HFFc6 (cell line): ENCODE results near the gene CHST11. TPM values are rescaled to one million over a fixed set of nuclear protein-coding genes. Genes with fewer than 3 reads are reported as not detected.

Source experiments
- DNase-seq: peaks from one replicate; pipeline ENCODE4 v3.0.0-alpha.2; 2018
- H3K27ac Mint-ChIP-seq: 2 replicates; pipeline ENCODE4 v1.8.0; 2020; ENCODE audit warnings: mild to moderate bottlenecking, mixed read lengths
- H3K27me3 Mint-ChIP-seq: 2 replicates; pipeline ENCODE4 v1.8.0; 2021; ENCODE audit warnings: mild to moderate bottlenecking, moderate library complexity, mixed read lengths; ENCODE audit not compliant: insufficient read depth
- H3K36me3 Mint-ChIP-seq: 2 replicates; pipeline ENCODE4 v1.8.0; 2021; ENCODE audit warnings: low read depth, mixed read lengths
- H3K4me1 Mint-ChIP-seq: 2 replicates; pipeline ENCODE4 v1.8.0; 2020; ENCODE audit warnings: low read depth, mixed read lengths
- H3K4me3 Mint-ChIP-seq: 2 replicates; pipeline ENCODE4 v1.8.0; 2020; ENCODE audit warnings: mild to moderate bottlenecking, moderate library complexity, mixed read lengths
- H3K9me3 Mint-ChIP-seq: 2 replicates; pipeline ENCODE4 v1.8.0; 2020; ENCODE audit warnings: mild to moderate bottlenecking, mixed read lengths
- total RNA-seq, 6 experiments: library from RNA; stranded (reverse); fragmentation: NEBNext Ultra II Directional; extraction: Animal tissue kit (Norgen Biotek cat#: 25700); gene quantifications; 2 replicates in 1 of 6; 3 replicates in 5 of 6; pipeline ENCODE4 v1.2.3, GENCODE V29; 2021
- TF ChIP-seq, protein P1 (sequence below): fragments of 200-600 bp; sonication (generic); IDR thresholded peaks from 2 replicates; pipeline ENCODE4 v1.5.0; 2021; ENCODE audit warnings: antibody characterized with exemption, mild to moderate bottlenecking

Gene CHST11
- total RNA-seq, 6 experiments from 2014 or later = 2.4 to 4.3 (median 3.8) TPM

DNA sequence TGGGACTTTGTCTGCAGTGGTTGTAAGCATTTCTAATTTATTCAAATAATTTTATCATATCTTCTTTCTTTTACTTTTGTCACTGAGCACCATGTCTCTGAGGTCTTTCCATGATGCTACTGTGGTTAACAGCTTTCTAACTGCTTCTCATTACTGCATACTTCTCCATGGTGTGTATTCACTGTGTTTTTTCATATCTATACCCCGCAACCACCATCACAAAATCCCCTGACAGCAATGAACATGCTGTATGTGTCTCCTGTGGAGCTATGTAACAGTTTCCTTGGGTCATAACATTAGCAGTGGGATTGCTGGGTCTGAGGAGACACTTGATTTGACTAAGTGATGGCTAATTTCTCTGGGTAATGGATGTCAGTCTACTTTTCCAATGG is 29.2 kb upstream of the CHST11 start:
- H3K4me3 Mint-ChIP-seq = no peak overlapping the region
- no peaks in the 10 kb centered on the region for H3K9me3 Mint-ChIP-seq
- DNase-seq = no peak
- TF ChIP-seq, protein P1, sequence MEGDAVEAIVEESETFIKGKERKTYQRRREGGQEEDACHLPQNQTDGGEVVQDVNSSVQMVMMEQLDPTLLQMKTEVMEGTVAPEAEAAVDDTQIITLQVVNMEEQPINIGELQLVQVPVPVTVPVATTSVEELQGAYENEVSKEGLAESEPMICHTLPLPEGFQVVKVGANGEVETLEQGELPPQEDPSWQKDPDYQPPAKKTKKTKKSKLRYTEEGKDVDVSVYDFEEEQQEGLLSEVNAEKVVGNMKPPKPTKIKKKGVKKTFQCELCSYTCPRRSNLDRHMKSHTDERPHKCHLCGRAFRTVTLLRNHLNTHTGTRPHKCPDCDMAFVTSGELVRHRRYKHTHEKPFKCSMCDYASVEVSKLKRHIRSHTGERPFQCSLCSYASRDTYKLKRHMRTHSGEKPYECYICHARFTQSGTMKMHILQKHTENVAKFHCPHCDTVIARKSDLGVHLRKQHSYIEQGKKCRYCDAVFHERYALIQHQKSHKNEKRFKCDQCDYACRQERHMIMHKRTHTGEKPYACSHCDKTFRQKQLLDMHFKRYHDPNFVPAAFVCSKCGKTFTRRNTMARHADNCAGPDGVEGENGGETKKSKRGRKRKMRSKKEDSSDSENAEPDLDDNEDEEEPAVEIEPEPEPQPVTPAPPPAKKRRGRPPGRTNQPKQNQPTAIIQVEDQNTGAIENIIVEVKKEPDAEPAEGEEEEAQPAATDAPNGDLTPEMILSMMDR = no peak
- no peaks in the 10 kb centered on the region for H3K36me3 Mint-ChIP-seq
- H3K27me3 Mint-ChIP-seq = peaks cover 54% of the 10 kb centered on the region
- H3K27ac Mint-ChIP-seq = no peak overlapping the region
- H3K4me1 Mint-ChIP-seq = peaks cover 20% of the 10 kb centered on the region

DNA sequence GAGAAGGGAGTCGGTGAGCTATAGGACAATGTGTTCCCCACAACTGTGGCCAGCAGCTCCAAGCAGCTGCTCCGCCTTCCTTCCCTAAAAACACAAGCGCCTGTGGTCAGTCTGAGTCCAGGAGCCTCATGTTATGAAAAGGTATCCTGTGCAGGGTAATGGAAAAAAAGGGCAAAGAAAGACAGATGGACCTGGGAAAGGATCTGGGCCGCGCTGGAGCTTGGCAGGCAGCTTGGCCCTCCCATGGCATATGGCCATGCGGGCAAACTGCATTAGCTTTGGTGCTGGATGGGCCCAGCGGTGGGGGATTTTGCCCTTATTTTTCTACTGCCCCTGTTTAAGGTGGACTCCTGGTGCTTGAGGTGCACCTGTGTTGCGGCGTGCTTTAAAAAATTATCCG is 23.7 kb upstream of the CHST11 start:
- TF ChIP-seq, protein P1 = no peak
- Mint-ChIP-seq H3K27me3 (peaks cover 58% of the 10 kb centered on the region), H3K9me3 (no peaks in the 10 kb centered on the region), H3K4me3 (no peak overlapping the region), H3K27ac (no peak overlapping the region), H3K4me1 (no peaks in the 10 kb centered on the region), H3K36me3 (no peaks in the 10 kb centered on the region)
- no peak for DNase-seq

DNA sequence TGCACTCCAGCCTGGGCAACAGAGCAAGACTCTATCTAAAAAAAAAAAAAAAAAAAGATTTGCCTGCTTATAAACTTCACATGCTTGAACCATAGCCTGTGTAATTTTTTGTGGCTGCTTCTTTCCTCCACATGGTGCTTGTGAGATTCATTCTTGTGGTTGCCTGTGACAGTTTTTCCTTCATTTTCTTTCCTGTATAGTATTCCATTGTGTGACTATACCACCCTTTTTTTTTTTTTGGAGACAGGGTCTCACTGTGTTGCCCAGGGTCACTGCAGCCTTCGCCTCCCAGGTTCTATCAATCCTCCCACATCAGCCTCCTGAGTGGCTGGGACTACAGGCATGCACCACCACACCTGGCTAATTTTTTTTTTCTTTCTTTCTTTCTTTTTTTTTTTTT is 22.6 kb upstream of the CHST11 start:
- no peak overlapping the region for H3K4me3 Mint-ChIP-seq
- peaks cover 65% of the 10 kb centered on the region for H3K27me3 Mint-ChIP-seq
- TF ChIP-seq, protein P1 = no peak
- no peak overlapping the region for H3K27ac Mint-ChIP-seq
- H3K4me1 Mint-ChIP-seq = no peaks in the 10 kb centered on the region
- no peaks in the 10 kb centered on the region for H3K9me3 Mint-ChIP-seq
- DNase-seq = no peak
- no peaks in the 10 kb centered on the region for H3K36me3 Mint-ChIP-seq

DNA sequence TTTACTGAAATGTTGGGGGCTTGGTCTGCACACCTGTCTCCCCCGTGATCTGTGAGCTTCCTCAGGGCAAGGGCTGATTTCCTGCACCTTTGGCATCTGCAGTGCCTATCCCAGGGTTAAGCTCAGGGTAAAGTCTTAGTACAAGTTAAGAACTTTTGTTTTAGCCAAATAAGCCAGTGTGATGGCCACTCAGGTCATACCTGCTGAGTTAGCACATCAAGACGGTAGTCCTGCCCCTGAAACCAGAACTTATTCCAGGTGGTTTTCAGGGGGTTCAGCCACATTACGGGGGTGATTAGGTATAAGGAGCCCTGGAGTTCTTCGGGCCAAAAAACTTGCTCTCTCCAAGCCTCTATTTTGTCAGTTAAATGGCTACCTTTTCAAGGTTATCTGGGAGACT is 21.6 kb upstream of the CHST11 start:
- H3K4me3 Mint-ChIP-seq = no peak overlapping the region
- no peaks in the 10 kb centered on the region for H3K36me3 Mint-ChIP-seq
- DNase-seq = no peak
- H3K9me3 Mint-ChIP-seq = no peaks in the 10 kb centered on the region
- H3K27ac Mint-ChIP-seq = no peak overlapping the region
- TF ChIP-seq, protein P1 = no peak
- H3K4me1 Mint-ChIP-seq = no peaks in the 10 kb centered on the region
- H3K27me3 Mint-ChIP-seq = peaks cover 63% of the 10 kb centered on the region

DNA sequence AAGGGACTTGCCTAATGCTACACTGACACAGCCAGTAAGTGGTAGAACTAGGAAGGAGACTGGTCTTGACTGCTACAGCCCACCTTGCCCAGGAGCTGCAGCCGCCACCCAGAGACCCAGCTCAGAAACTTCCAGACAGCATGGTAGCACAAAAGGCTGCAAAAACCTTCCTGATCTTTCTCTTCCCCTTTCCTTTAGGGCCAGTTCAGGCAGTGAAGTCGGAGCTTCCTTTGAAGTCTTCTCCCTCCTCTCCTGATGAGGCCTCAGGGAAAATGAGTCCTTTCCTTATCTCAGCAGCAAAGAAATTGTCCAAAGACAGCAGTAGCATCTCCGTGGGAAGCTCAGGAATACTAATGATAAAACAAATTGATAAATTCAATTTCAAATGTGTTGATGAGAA is 21.0 kb upstream of the CHST11 start:
- Mint-ChIP-seq H3K4me3 (no peak overlapping the region), H3K27me3 (peaks cover 63% of the 10 kb centered on the region), H3K9me3 (no peaks in the 10 kb centered on the region), H3K4me1 (no peaks in the 10 kb centered on the region), H3K36me3 (no peaks in the 10 kb centered on the region), H3K27ac (no peak overlapping the region)
- DNase-seq = no peak
- TF ChIP-seq, protein P1 = no peak

DNA sequence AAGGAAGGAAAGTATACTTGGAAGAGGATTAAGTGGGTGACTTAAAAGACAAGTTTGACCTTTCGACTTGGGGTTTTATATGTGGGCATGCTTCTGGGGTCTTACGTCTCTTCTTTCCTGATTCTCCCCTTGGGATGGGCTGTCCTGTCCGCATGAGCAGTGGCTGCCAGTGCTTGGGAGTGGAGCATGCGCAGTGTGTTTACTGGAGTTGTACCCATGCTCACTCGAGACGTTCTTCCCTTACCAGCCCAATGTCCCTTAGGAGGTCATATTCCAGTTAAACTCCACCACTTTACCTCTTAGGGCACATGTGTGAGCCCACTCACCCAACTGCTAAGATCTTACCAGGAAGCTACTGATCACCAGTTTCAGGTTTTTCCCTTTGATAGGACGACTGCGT is 20.0 kb upstream of the CHST11 start:
- no peaks in the 10 kb centered on the region for H3K4me1 Mint-ChIP-seq
- H3K9me3 Mint-ChIP-seq = no peaks in the 10 kb centered on the region
- no peak overlapping the region for H3K27ac Mint-ChIP-seq
- H3K36me3 Mint-ChIP-seq = no peaks in the 10 kb centered on the region
- DNase-seq = no peak
- peaks cover 63% of the 10 kb centered on the region for H3K27me3 Mint-ChIP-seq
- TF ChIP-seq, protein P1 = no peak
- H3K4me3 Mint-ChIP-seq = no peak overlapping the region
